IMR-90 (cell line): ENCODE data around the gene C4orf17. TPM values are rescaled to one million over a fixed set of nuclear protein-coding genes. Genes with fewer than 3 reads are reported as not detected.

Experiments used
- ATAC-seq: fragments of 200-7000 bp; cut with Tn5 transposase; 2 replicates; pipeline ENCODE4 v1.9.1; 2020; ENCODE audit warnings: low read depth, mild to moderate bottlenecking, moderate library complexity
- BruUV-seq: library from RNA; stranded (reverse); fragments of 400-500 nt; replicated peaks from 2 replicates; lab custom pipeline; 2021; lab: Mats Ljungman, UMichigan
- CTCF ChIA-PET: fragments of 300-600 bp; formaldehyde crosslinking; extraction: SDS; loops from one replicate; lab custom pipeline; 2021; ENCODE audit warnings: antibody characterized with exemption; lab: Yijun Ruan, JAX
- POLR2A ChIA-PET: fragments of 300-600 bp; sonication (Branson Sonifier 250); formaldehyde crosslinking; loops from one replicate; lab custom pipeline; 2022; ENCODE audit warnings: antibody characterized with exemption; ENCODE audit not compliant: unreplicated experiment; lab: Charles Lee
- DNase-seq: peaks from one replicate; pipeline ENCODE4 v3.0.0; 2013
- H2AFZ ChIP-seq: replicated peaks from 2 replicates; pipeline ENCODE3; 2013; ENCODE audit warnings: low read length, mild to moderate bottlenecking; ENCODE audit not compliant: poor library complexity
- H2AK5ac ChIP-seq: 2 replicates; pipeline ENCODE4 v1.6.1; 2013; ENCODE audit warnings: low read depth, low read length, inconsistent platforms
- H2AK9ac ChIP-seq: replicated peaks from 2 replicates; pipeline ENCODE3; 2013; ENCODE audit warnings: mild to moderate bottlenecking, low read depth, low read length, moderate library complexity; ENCODE audit not compliant: poor library complexity
- H2BK120ac ChIP-seq: 2 replicates; pipeline ENCODE4 v1.6.1; 2013; ENCODE audit warnings: low read depth, low read length, inconsistent platforms
- H2BK15ac ChIP-seq: 3 replicates; pipeline ENCODE4 v1.6.1; 2013; ENCODE audit warnings: low read depth, low read length, inconsistent platforms
- H2BK20ac ChIP-seq: 2 replicates; pipeline ENCODE4 v1.6.1; 2013; ENCODE audit warnings: low read depth, mild to moderate bottlenecking, inconsistent platforms, low read length, moderate library complexity
- H2BK5ac ChIP-seq: 2 replicates; pipeline ENCODE4 v1.6.1; 2013; ENCODE audit warnings: mild to moderate bottlenecking, low read depth, low read length, inconsistent platforms; ENCODE audit not compliant: poor library complexity, severe bottlenecking
- H3K14ac ChIP-seq: replicated peaks from 2 replicates; pipeline ENCODE4 v1.6.1; 2013; ENCODE audit warnings: low read depth, low read length, inconsistent platforms
- H3K18ac ChIP-seq: 2 replicates; pipeline ENCODE4 v1.6.1; 2013; ENCODE audit warnings: low read depth, low read length, control low read depth
- H3K23ac ChIP-seq: 2 replicates; pipeline ENCODE4 v1.6.1; 2013; ENCODE audit warnings: low read depth, low read length, inconsistent platforms
- H3K27ac ChIP-seq: 2 replicates; pipeline ENCODE4 v1.5.1; 2013; ENCODE audit warnings: mild to moderate bottlenecking, control low read depth, low read length; ENCODE audit not compliant: insufficient read depth
- H3K27me3 ChIP-seq: 2 replicates; pipeline ENCODE4 v1.6.1; 2013; ENCODE audit warnings: low read length; ENCODE audit not compliant: control insufficient read depth, insufficient read depth
- H3K36me3 ChIP-seq: 2 replicates; pipeline ENCODE4 v1.6.1; 2013; ENCODE audit warnings: low read length, mixed read lengths; ENCODE audit not compliant: control insufficient read depth, insufficient read depth
- H3K4ac ChIP-seq: 2 replicates; pipeline ENCODE4 v1.6.1; 2013; ENCODE audit warnings: low read depth, low read length, inconsistent platforms
- H3K4me1 ChIP-seq: 2 replicates; pipeline ENCODE4 v1.6.1; 2013; ENCODE audit warnings: low read length, mixed read lengths; ENCODE audit not compliant: control insufficient read depth, insufficient read depth
- H3K4me2 ChIP-seq: 2 replicates; pipeline ENCODE4 v1.6.1; 2013; ENCODE audit warnings: low read depth, mild to moderate bottlenecking, control low read depth, low read length, moderate library complexity
- H3K4me3 ChIP-seq: 2 replicates; pipeline ENCODE4 v1.5.1; 2013; ENCODE audit warnings: low read depth, mild to moderate bottlenecking, control low read depth, low read length, moderate library complexity; ENCODE audit not compliant: insufficient read depth
- H3K56ac ChIP-seq: 2 replicates; pipeline ENCODE4 v1.6.1; 2013; ENCODE audit warnings: low read length, inconsistent platforms; ENCODE audit not compliant: insufficient read depth; ENCODE audit errors: extremely low read depth
- H3K79me1 ChIP-seq, 2 experiments: 2 replicates each; pipeline ENCODE4 v1.6.1; 2013; ENCODE audit warnings: low read length in 2 of 2, inconsistent platforms in 1 of 2, low read depth in 1 of 2
- H3K9ac ChIP-seq: 2 replicates; pipeline ENCODE4 v1.6.1; 2013; ENCODE audit warnings: low read depth, low read length, control low read depth
- H3K9me1 ChIP-seq: 2 replicates; pipeline ENCODE4 v1.6.1; 2013; ENCODE audit warnings: low read length, inconsistent platforms; ENCODE audit not compliant: insufficient read depth
- H3K9me3 ChIP-seq: 2 replicates; pipeline ENCODE4 v1.6.1; 2013; ENCODE audit warnings: low read length; ENCODE audit not compliant: control insufficient read depth, insufficient read depth
- H4K20me1 ChIP-seq: 2 replicates; pipeline ENCODE4 v1.6.1; 2013; ENCODE audit warnings: low read length, inconsistent platforms; ENCODE audit not compliant: insufficient read depth
- H4K5ac ChIP-seq: 2 replicates; pipeline ENCODE4 v1.6.1; 2013; ENCODE audit warnings: mild to moderate bottlenecking, low read depth, low read length, control low read depth
- H4K8ac ChIP-seq, 2 experiments: 2 replicates each; pipeline ENCODE4 v1.6.1; 2013; ENCODE audit warnings: low read depth in 2 of 2, low read length in 2 of 2, control low read depth in 1 of 2, inconsistent platforms in 1 of 2
- H4K91ac ChIP-seq: 2 replicates; pipeline ENCODE4 v1.6.1; 2013; ENCODE audit warnings: low read depth, low read length, inconsistent platforms; ENCODE audit not compliant: insufficient read depth
- BHLHE40 ChIP-seq: fragments of 150-350 bp; IDR thresholded peaks from 2 replicates; pipeline ENCODE4 v1.6.1; 2016; ENCODE audit warnings: mild to moderate bottlenecking, low read depth, low read length
- CEBPB ChIP-seq: IDR thresholded peaks from 2 replicates; pipeline ENCODE4 v1.6.1; 2012; ENCODE audit warnings: low read depth, low read length, improper control_type of control experiment
- CHD1 ChIP-seq: IDR thresholded peaks from 2 replicates; pipeline ENCODE4 v1.6.1; 2012; ENCODE audit warnings: low read depth, low read length, improper control_type of control experiment
- FOS ChIP-seq: fragments of 150-350 bp; IDR thresholded peaks from 2 replicates; pipeline ENCODE4 v1.6.1; 2016; ENCODE audit warnings: low read depth, low read length
- MAFK ChIP-seq: IDR thresholded peaks from 2 replicates; pipeline ENCODE4 v1.6.1; 2012; ENCODE audit warnings: low read depth, low read length, improper control_type of control experiment
- MAZ ChIP-seq: IDR thresholded peaks from 2 replicates; pipeline ENCODE4 v1.6.1; 2012; ENCODE audit warnings: low read depth, mild to moderate bottlenecking, low read length, improper control_type of control experiment, moderate library complexity, borderline replicate concordance
- MXI1 ChIP-seq: IDR thresholded peaks from 2 replicates; pipeline ENCODE4 v1.6.1; 2012; ENCODE audit warnings: low read depth, mild to moderate bottlenecking, low read length, moderate library complexity, borderline replicate concordance
- NFE2L2 ChIP-seq: fragments of 150-350 bp; IDR thresholded peaks from 2 replicates; pipeline ENCODE4 v1.6.1; 2016; ENCODE audit warnings: low read depth, mild to moderate bottlenecking, low read length
- POLR2A ChIP-seq: IDR thresholded peaks from 2 replicates; pipeline ENCODE4 v1.6.1; 2012; ENCODE audit warnings: mild to moderate bottlenecking, low read depth, low read length
- RAD21 ChIP-seq: IDR thresholded peaks from 2 replicates; pipeline ENCODE4 v1.6.1; 2012; ENCODE audit warnings: low read length, improper control_type of control experiment
- RCOR1 ChIP-seq: IDR thresholded peaks from 2 replicates; pipeline ENCODE4 v1.6.1; 2012; ENCODE audit warnings: mild to moderate bottlenecking, low read length, improper control_type of control experiment; ENCODE audit not compliant: insufficient replicate concordance
- USF2 ChIP-seq: fragments of 150-350 bp; IDR thresholded peaks from 2 replicates; pipeline ENCODE4 v1.6.1; 2017; ENCODE audit warnings: mild to moderate bottlenecking, antibody characterized with exemption, low read length, low read depth
- WGBS, 2 experiments: methylation state at CpG; one replicate each; pipeline versions ENCODE4 v1.1.5 to v1.1.7; 2013; ENCODE audit warnings: missing lambda C conversion rate in 2 of 2; ENCODE audit not compliant: insufficient read length in 1 of 2; ENCODE audit errors: extremely low coverage in 2 of 2; 5-methylcytosine and 5-hydroxymethylcytosine counted together
- dilution Hi-C: fragments of 300-500 bp; cut with HindIII; formaldehyde crosslinking; loops from one replicate; pipeline ENCODE4 v1.14.3; 2018; ENCODE audit warnings: low sequenced_read_pairs; ENCODE audit not compliant: unreplicated experiment
- in situ Hi-C: fragments of 300-500 bp; cut with MboI; formaldehyde crosslinking; loops from 3 replicates; pipeline ENCODE4 v1.14.3; 2019; ENCODE audit warnings: low sequenced_read_pairs, inconsistent platforms, mixed read lengths
- intact Hi-C: fragments of 100-400 bp; cut with micrococcal nuclease; formaldehyde crosslinking; loops from 2 replicates; pipeline ENCODE4 v1.10.0; 2022
- polyA plus RNA-seq, 3 experiments: library from polyadenylated mRNA; depleted of rRNA; stranded (reverse); fragments of >200 nt; gene quantifications; 2 replicates each; pipeline ENCODE4 v1.2.3, GENCODE V29; 2012; ENCODE audit warnings: low replicate concordance in 1 of 3
- total RNA-seq: library from RNA; depleted of rRNA; stranded (reverse); fragments of >200 nt; gene quantifications from 2 replicates; pipeline ENCODE4 v1.2.3, GENCODE V29; 2012

The C4orf17 gene
- total and polyA plus RNA-seq, 2 of the 4 experiments (the other 2 are of a cell fraction) = not detected

GRCh38 chr4:99586797-99587196, 76.0 kb downstream of the C4orf17 start:
- H2BK5ac ChIP-seq = no peak overlapping the region
- dilution Hi-C loops = no loop called here
- no peak overlapping the region for H4K8ac ChIP-seq
- H2BK120ac ChIP-seq = no peak overlapping the region
- no peak overlapping the region for H2AFZ ChIP-seq
- no peak overlapping the region for H4K5ac ChIP-seq
- H2BK15ac ChIP-seq = no peak overlapping the region
- no peak for TF ChIP-seq NFE2L2
- no peak for TF ChIP-seq POLR2A
- no peak for TF ChIP-seq MXI1
- TF ChIP-seq MAZ = no peak
- no peak for TF ChIP-seq CEBPB
- no peak for TF ChIP-seq USF2
- TF ChIP-seq FOS = no peak
- TF ChIP-seq RCOR1 = no peak
- TF ChIP-seq BHLHE40 = no peak
- TF ChIP-seq MAFK = no peak
- no peak for TF ChIP-seq RAD21
- TF ChIP-seq CHD1 = no peak
- H3K4me2 ChIP-seq = no peak overlapping the region
- no peaks in the 10 kb centered on the region for H3K79me1 ChIP-seq
- H3K18ac ChIP-seq = no peak overlapping the region
- H3K27me3 ChIP-seq = no peaks in the 10 kb centered on the region
- in situ Hi-C loops = no loop called here
- H3K4me1 ChIP-seq = no peaks in the 10 kb centered on the region
- no peak overlapping the region for H3K27ac ChIP-seq
- H3K14ac ChIP-seq = no peak overlapping the region
- no peak overlapping the region for H3K56ac ChIP-seq
- no peaks in the 10 kb centered on the region for H3K9me1 ChIP-seq
- H2BK20ac ChIP-seq = no peak overlapping the region
- H2AK5ac ChIP-seq = no peak overlapping the region
- no TSS peak for BruUV-seq
- WGBS, 2 experiments = no CpG with 5 or more reads among the region's 1 CpG
- POLR2A ChIA-PET = no interaction called here
- ATAC-seq (no peak), DNase-seq (no peak)
- no peak overlapping the region for H3K9ac ChIP-seq
- H3K4ac ChIP-seq = no peak overlapping the region
- H3K9me3 ChIP-seq = no peaks in the 10 kb centered on the region
- no peaks in the 10 kb centered on the region for H4K20me1 ChIP-seq
- no peak overlapping the region for H4K91ac ChIP-seq
- CTCF ChIA-PET = no interaction called here
- no peak overlapping the region for H3K4me3 ChIP-seq
- intact Hi-C loops = no loop called here
- no peaks in the 10 kb centered on the region for H3K36me3 ChIP-seq
- H3K23ac ChIP-seq = no peak overlapping the region
- no peak overlapping the region for H2AK9ac ChIP-seq
